SK-N-MC (cell line): ENCODE results near the gene GPR33.

ENCODE experiments used
- DNase-seq: peaks from one replicate; pipeline ENCODE4 v3.0.0-alpha.2; 2011; ENCODE audit warnings: low read depth, low spot score
- H3K27ac ChIP-seq: fragments of 200-600 bp; sonication (generic); 2 replicates; pipeline ENCODE4 v1.5.1; 2016; ENCODE audit warnings: mixed run types
- H3K36me3 ChIP-seq: fragments of 200-600 bp; sonication (generic); 2 replicates; pipeline ENCODE4 v1.6.1; 2017; ENCODE audit warnings: antibody characterized with exemption, low read length, mixed read lengths; ENCODE audit not compliant: insufficient read depth
- H3K4me3 ChIP-seq: fragments of 200-600 bp; sonication (generic); 2 replicates; pipeline ENCODE4 v1.5.1; 2016
- H3K9ac ChIP-seq: fragments of 200-600 bp; sonication (generic); 2 replicates; pipeline ENCODE4 v1.8.0; 2017; ENCODE audit warnings: mixed run types, mixed read lengths; ENCODE audit not compliant: insufficient read length
- H3K9me3 ChIP-seq: fragments of 200-600 bp; sonication (generic); 2 replicates; pipeline ENCODE4 v1.6.1; 2017; ENCODE audit warnings: low read depth, mild to moderate bottlenecking, antibody characterized with exemption, low read length, moderate library complexity, mixed read lengths
- EZH2 ChIP-seq: fragments of 200-600 bp; sonication (generic); IDR thresholded peaks from one replicate; pipeline ENCODE4 v1.6.1; 2017; ENCODE audit warnings: antibody characterized with exemption
- FOXP2 ChIP-seq: optimal IDR thresholded peaks from 2 replicates; pipeline ENCODE3; 2011; ENCODE audit warnings: mild to moderate bottlenecking, moderate library complexity; ENCODE audit not compliant: insufficient read depth; ENCODE audit errors: extremely low read length, control extremely low read depth
- POLR2AphosphoS5 ChIP-seq: IDR thresholded peaks from 2 replicates; pipeline ENCODE4 v1.6.1; 2012; ENCODE audit warnings: mild to moderate bottlenecking, low read depth, low read length, borderline replicate concordance

Gene GPR33

DNA sequence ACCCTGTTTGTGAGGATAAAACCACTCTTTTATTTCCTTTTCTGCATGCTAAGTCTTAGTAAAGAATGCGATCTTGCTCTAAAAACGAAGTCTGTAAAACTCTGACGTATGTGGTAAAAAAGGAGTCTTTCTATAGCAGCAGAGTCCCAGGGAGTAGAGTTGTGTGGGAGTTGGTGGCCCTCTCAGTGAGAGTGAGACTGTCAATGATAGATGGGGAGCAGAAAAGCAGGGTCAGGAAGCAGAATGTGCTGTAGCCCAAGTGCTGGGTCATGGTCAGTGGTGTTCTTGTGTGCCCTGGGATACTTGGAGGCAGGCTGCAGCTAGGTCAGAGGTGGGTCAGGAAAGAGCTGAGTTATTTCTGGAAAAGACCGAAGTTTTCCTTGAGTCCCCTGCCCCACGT is 20.3 kb upstream of the GPR33 start:
- H3K4me3 ChIP-seq, result no peak overlapping the region

DNA sequence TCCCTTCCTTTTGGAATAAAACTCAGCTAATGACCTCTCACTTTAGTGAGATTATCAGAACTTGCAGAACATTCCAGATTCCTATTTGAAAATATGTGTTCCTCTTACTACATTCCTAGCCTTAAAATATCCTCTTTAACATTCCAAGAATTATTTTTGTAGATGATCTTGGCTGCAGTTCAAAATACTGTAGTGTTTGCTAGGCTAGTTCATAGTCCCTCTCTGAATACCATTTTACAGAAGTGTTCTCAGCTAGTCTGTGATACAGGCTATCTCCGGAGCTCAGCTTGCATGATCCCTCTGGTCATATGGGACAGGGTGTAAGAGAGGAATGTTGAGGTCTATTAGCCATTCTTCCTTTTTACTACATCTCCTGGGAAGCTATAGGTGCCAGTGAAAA is 17.6 kb upstream of the GPR33 start:
- no peak for DNase-seq
- H3K9me3 ChIP-seq, result no peaks in the 10 kb centered on the region
- TF ChIP-seq FOXP2, result no peak
- no peak for TF ChIP-seq POLR2AphosphoS5
- H3K27ac ChIP-seq, result no peak overlapping the region
- H3K9ac ChIP-seq, result no peak overlapping the region
- no peaks in the 10 kb centered on the region for H3K36me3 ChIP-seq
- no peak overlapping the region for H3K4me3 ChIP-seq

More for the DNA sequence above, 20.3 kb upstream of the GPR33 start:
- no peak overlapping the region for H3K9ac ChIP-seq
- TF ChIP-seq POLR2AphosphoS5 (no peak), EZH2 (no peak), FOXP2 (no peak)
- DNase-seq, result no peak
- H3K36me3 ChIP-seq, result no peaks in the 10 kb centered on the region
- no peak overlapping the region for H3K27ac ChIP-seq
- no peaks in the 10 kb centered on the region for H3K9me3 ChIP-seq

DNA sequence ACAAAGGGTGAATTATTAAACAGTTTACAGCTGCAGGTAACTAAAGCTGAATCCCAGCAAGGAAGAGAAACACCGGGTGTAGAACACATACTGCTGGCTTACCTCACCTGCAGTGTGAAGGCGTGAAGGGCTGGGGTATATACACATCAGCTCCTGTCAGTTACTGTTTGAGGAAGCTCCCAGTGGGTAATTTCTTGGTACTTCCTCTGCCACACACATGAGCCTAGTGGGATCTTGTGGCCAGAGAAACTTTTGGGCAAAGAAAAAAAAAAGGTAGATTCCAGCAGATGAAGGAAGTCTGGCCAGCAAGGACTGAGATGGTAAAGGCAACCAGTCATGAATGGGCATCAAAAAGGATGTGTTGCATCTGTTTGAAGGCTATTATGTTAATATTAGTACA is 14.0 kb upstream of the GPR33 start:
- H3K27ac ChIP-seq, result no peak overlapping the region
- no peaks in the 10 kb centered on the region for H3K36me3 ChIP-seq
- H3K9me3 ChIP-seq, result no peaks in the 10 kb centered on the region
- no peak for DNase-seq
- no peak overlapping the region for H3K9ac ChIP-seq
- TF ChIP-seq FOXP2, result no peak
- no peak for TF ChIP-seq POLR2AphosphoS5
- no peak for TF ChIP-seq EZH2
- H3K4me3 ChIP-seq, result no peak overlapping the region

DNA sequence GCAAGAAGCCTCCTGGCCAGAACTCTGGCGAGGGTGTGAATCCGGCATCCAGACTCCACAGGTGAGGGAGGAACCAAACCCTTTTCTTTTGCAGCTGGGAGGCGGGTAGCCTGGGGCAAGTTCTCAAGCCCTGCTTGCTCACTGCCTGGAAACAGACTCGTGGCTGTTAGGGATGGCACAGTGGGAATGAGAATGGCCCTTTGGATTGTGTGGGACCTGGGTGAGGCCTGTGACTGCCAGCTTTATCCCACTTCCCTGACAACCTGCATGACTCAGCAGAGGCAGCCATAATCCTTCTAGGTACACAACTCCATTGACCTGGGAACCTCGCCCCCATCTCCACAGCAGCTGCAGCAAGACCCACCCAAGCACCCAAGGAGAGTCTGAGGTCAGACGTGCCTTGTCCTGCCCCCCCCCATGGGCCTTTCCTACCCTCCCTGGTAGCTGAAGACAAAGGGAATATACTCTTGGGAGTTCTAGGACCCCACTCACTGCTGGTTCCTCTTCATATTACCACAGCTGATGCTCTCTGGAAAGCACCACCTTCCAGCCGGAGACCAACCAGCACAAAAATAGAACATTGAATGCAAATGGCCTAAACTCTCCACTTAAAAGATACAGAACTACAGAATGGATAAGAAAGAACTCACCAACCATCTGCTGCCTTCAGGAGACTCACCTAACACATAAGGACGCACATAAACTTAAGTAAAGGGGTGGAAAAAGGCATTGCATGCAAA is 5.1 kb upstream of the GPR33 start:
- no peak overlapping the region for H3K4me3 ChIP-seq
- no peaks in the 10 kb centered on the region for H3K9me3 ChIP-seq
- no peak overlapping the region for H3K27ac ChIP-seq
- TF ChIP-seq POLR2AphosphoS5 (no peak), FOXP2 (no peak), EZH2 (no peak)
- H3K36me3 ChIP-seq, result no peaks in the 10 kb centered on the region
- no peak overlapping the region for H3K9ac ChIP-seq
- no peak for DNase-seq

DNA sequence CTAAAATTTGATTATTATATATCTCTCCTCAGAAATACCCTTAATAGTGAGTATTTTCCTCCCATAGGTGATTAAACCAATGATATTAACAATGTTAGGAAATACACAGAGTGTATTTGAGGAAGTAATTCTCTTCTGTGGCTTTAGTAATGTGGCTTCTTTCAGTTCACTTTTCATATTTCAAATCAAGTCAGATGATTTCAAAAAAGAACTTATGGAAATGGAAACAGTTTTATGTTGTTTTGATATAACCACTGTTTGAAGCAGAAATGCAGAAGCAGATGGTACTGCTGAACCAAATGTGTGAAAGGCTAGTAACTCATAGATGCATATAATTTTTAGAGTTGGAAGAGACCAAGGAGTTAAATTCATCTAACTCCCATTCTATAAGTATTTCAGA is 1.9 kb upstream of the GPR33 start:
- DNase-seq, result no peak

DNA sequence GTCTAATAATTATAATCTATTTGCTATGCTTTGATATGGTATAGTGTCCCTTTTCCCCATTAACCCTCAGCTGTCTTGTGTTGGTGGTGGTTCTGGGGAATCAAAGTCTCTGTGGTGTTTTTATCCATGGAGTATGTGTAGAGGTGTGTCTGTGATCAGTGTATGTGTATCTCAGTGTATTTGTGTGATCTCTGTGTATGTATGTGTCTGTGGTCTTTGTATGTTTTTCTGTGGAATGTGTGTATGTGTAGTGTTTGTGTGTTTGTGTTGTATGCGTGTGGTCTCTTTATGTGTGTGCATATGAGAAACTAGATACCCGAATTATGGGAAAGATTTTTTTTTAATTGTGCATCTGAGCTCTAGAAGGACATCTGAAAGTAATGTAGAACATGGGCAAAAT is 1.1 kb downstream of the GPR33 start:
- DNase-seq, result no peak
- no peak overlapping the region for H3K9ac ChIP-seq

More for the DNA sequence above, 1.9 kb upstream of the GPR33 start:
- no peak overlapping the region for H3K27ac ChIP-seq
- no peak overlapping the region for H3K9ac ChIP-seq
- no peak overlapping the region for H3K4me3 ChIP-seq
- H3K36me3 ChIP-seq, result no peaks in the 10 kb centered on the region
- TF ChIP-seq POLR2AphosphoS5 (no peak), FOXP2 (no peak), EZH2 (no peak)
- no peaks in the 10 kb centered on the region for H3K9me3 ChIP-seq

DNA sequence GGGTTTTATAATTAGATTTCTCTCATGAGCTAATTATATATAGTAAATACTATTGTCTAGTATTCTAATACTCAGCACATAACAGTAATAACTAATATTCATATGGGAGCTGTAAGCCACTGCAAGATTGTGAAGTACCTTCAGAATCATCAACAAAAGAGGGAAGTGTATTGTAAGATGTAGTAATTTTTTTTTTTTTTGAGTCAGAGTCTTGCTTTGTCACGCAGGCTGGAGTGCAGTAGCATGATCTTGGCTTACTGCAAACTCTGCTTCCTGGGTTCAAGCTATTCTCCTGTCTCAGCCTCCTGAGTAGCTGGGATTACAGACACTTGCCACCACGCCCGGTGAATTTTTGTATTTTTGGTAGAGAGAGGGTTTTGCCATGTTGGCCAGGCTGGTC is 3.1 kb downstream of the GPR33 start:
- H3K36me3 ChIP-seq, result no peaks in the 10 kb centered on the region
- no peak overlapping the region for H3K4me3 ChIP-seq
- TF ChIP-seq POLR2AphosphoS5, result no peak
- no peak for TF ChIP-seq FOXP2
- no peak for TF ChIP-seq EZH2
- no peak for DNase-seq
- no peak overlapping the region for H3K27ac ChIP-seq
- H3K9me3 ChIP-seq, result no peaks in the 10 kb centered on the region
- H3K9ac ChIP-seq, result no peak overlapping the region

More for the DNA sequence above, 1.1 kb downstream of the GPR33 start:
- Histone ChIP-seq H3K9me3 (no peaks in the 10 kb centered on the region), H3K27ac (no peak overlapping the region), H3K36me3 (no peaks in the 10 kb centered on the region), H3K4me3 (no peak overlapping the region)
- TF ChIP-seq EZH2, result no peak
- TF ChIP-seq FOXP2, result no peak
- no peak for TF ChIP-seq POLR2AphosphoS5

DNA sequence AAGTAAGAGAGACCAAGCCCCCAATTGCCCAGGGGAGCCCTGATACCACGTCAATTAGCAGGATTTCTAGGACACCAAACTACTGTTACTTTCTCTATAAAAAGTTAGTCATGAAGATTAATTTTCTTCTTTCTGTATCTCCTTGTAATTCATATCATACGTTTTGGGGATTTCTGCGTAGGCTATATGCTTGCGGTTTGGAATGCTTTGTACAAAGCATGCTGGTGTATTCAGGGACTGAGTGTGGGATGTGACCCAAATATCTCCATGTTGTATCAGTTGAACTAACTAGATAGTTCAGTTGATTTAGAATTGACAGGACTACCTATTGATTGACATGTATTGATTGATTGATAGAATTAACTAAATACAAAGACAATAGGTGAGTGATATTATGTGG is 7.7 kb downstream of the GPR33 start:
- DNase-seq, result no peak
- Histone ChIP-seq H3K9ac (no peak overlapping the region), H3K9me3 (no peaks in the 10 kb centered on the region), H3K36me3 (no peaks in the 10 kb centered on the region), H3K27ac (no peak overlapping the region), H3K4me3 (no peak overlapping the region)
- TF ChIP-seq FOXP2 (no peak), EZH2 (no peak), POLR2AphosphoS5 (no peak)

DNA sequence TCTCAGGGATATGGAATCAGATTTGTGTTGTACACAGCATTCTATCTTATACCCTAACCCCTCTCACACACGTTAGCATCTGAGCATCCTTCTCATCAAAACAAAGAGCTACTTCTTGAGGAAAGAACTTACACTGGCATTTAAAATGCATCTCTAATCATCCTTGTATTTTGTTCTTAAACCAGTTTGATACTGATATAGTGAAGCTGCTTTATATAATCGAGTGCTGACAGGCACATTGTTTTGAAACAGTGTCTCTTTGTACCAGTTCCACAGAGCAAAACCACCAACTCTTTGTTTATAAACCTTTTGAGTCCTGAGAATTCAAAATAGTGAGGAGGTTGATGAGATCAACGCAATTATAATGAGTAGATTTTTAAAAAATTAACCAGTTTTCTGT is 8.8 kb downstream of the GPR33 start:
- Histone ChIP-seq H3K27ac (no peak overlapping the region), H3K4me3 (no peak overlapping the region), H3K9me3 (0 out of 2 replicates have a peak, but pooled peaks cover 3% of the 10 kb centered on the region), H3K36me3 (no peaks in the 10 kb centered on the region), H3K9ac (no peak overlapping the region)
- no peak for DNase-seq
- TF ChIP-seq FOXP2 (no peak), POLR2AphosphoS5 (no peak), EZH2 (no peak)
